HCT116 (cell line): ENCODE results near the gene SLC22A4. TPM values are rescaled to one million over a fixed set of nuclear protein-coding genes. Genes with fewer than 3 reads are reported as not detected.

Experiments
- ATAC-seq: fragments of 200-7000 bp; cut with Tn5 transposase; 2 replicates; pipeline ENCODE4 v1.9.1; 2020; ENCODE audit warnings: mild to moderate bottlenecking, moderate library complexity
- BruUV-seq: library from RNA; stranded (reverse); fragments of 400-500 nt; replicated peaks from 2 replicates; lab custom pipeline; 2021; lab: Mats Ljungman, UMichigan
- CTCF ChIA-PET: fragments of 300-600 bp; sonication (Branson Sonifier 250); formaldehyde crosslinking; loops from one replicate; lab custom pipeline; 2021; ENCODE audit warnings: antibody characterized with exemption; lab: Charles Lee
- POLR2A ChIA-PET: fragments of 300-600, 350-600 bp; sonication (Branson Sonifier 250); formaldehyde crosslinking; loops from one replicate; lab custom pipeline; 2021; ENCODE audit warnings: antibody characterized with exemption; lab: Charles Lee
- RAD21 ChIA-PET, 2 experiments: fragments of 300-600 bp; sonication (Branson Sonifier 250); formaldehyde crosslinking; loops; one replicate each; lab custom pipeline; 2023; ENCODE audit warnings: low total read pairs in 2 of 2; ENCODE audit not compliant: uncharacterized antibody in 2 of 2, unreplicated experiment in 2 of 2, low non-redundant PET in 1 of 2; lab: Charles Lee
- DNase-seq: peaks from one replicate; pipeline ENCODE4 v3.0.0-alpha.2; 2010; ENCODE audit warnings: low read depth, low spot score
- H2AFZ ChIP-seq: fragments of 200-600 bp; shearing (Covaris generic), sonication (generic); 2 replicates; pipeline ENCODE4 v1.6.1; 2017; ENCODE audit warnings: low read depth, mixed run types, mixed read lengths, antibody characterized with exemption, low read length; ENCODE audit not compliant: poor library complexity, severe bottlenecking
- H3K27ac ChIP-seq: 2 replicates; pipeline ENCODE4 v1.5.1; 2012; ENCODE audit warnings: low read depth, low read length
- H3K27me3 ChIP-seq: fragments of 200-600 bp; sonication (generic); 2 replicates; pipeline ENCODE4 v1.6.1; 2016; ENCODE audit warnings: mixed run types, low read length, mixed read lengths; ENCODE audit not compliant: insufficient read depth
- H3K36me3 ChIP-seq, 2 experiments: fragments of 200-500 bp in 1 of 2; fragments of 200-600 bp in 1 of 2; sonication (Bioruptor generic) in 1 of 2; sonication (generic) in 1 of 2; 2 replicates each; pipeline versions ENCODE4 v1.5.1 to v1.6.1; 2014 to 2016; ENCODE audit warnings: low read length in 2 of 2, inconsistent platforms in 1 of 2, mixed read lengths in 1 of 2, mixed run types in 1 of 2; ENCODE audit not compliant: insufficient read depth in 2 of 2, control insufficient read depth in 1 of 2
- H3K4me1 ChIP-seq, 2 experiments: fragments of 200-600 bp in 1 of 2; sonication (generic) in 1 of 2; 2 replicates each; pipeline versions ENCODE4 v1.5.1 to v1.6.1; 2012 to 2017; ENCODE audit warnings: low read length in 2 of 2, inconsistent platforms in 1 of 2, mild to moderate bottlenecking in 1 of 2, mixed read lengths in 1 of 2, mixed run types in 1 of 2, moderate library complexity in 1 of 2; ENCODE audit not compliant: insufficient read depth in 2 of 2, control insufficient read depth in 1 of 2
- H3K4me2 ChIP-seq: fragments of 200-600 bp; sonication (generic); 2 replicates; pipeline ENCODE4 v1.6.1; 2017; ENCODE audit warnings: mixed run types, low read length, mixed read lengths
- H3K4me3 ChIP-seq, 2 experiments: fragments of 200-600 bp in 1 of 2; sonication (generic) in 1 of 2; replicated peaks in 1 of 2; 2 replicates each; pipeline ENCODE4 v1.5.1; 2011 to 2016; ENCODE audit warnings: low read length in 2 of 2, control low read depth in 1 of 2, low read depth in 1 of 2, mild to moderate bottlenecking in 1 of 2, mixed read lengths in 1 of 2, mixed run types in 1 of 2
- H3K79me2 ChIP-seq: fragments of 200-600 bp; sonication (generic); 2 replicates; pipeline ENCODE4 v1.6.1; 2017; ENCODE audit warnings: mild to moderate bottlenecking, mixed run types, low read length, moderate library complexity, mixed read lengths; ENCODE audit not compliant: insufficient read depth
- H3K9ac ChIP-seq: fragments of 200-600 bp; sonication (generic); 2 replicates; pipeline ENCODE4 v1.6.1; 2016; ENCODE audit warnings: low read length, mixed read lengths
- H3K9me2 ChIP-seq: fragments of 200-600 bp; sonication (generic), shearing (Covaris generic); 2 replicates; pipeline ENCODE4 v1.6.1; 2017; ENCODE audit warnings: mixed run types, mild to moderate bottlenecking, moderate library complexity; ENCODE audit not compliant: insufficient read depth
- H3K9me3 ChIP-seq, 2 experiments: fragments of 200-500 bp in 1 of 2; fragments of 200-600 bp in 1 of 2; sonication (Bioruptor generic) in 1 of 2; sonication (generic) in 1 of 2; 2 replicates each; pipeline ENCODE4 v1.6.1; 2014 to 2017; ENCODE audit warnings: low read length in 2 of 2, mixed read lengths in 2 of 2, inconsistent platforms in 1 of 2, low read depth in 1 of 2, mild to moderate bottlenecking in 1 of 2, mixed run types in 1 of 2, moderate library complexity in 1 of 2; ENCODE audit not compliant: control insufficient read depth in 1 of 2, insufficient read depth in 1 of 2
- H4K20me1 ChIP-seq: fragments of 200-600 bp; sonication (generic), shearing (Covaris generic); 2 replicates; pipeline ENCODE4 v1.6.1; 2017; ENCODE audit warnings: mixed run types, mild to moderate bottlenecking, moderate library complexity; ENCODE audit not compliant: insufficient read depth
- EGR1 ChIP-seq: IDR thresholded peaks from 2 replicates; pipeline ENCODE4 v1.6.1; 2012; ENCODE audit warnings: low read depth
- EZH2phosphoT487 ChIP-seq: fragments of 200-600 bp; IDR thresholded peaks from 2 replicates; pipeline ENCODE4 v1.6.1; 2018; ENCODE audit warnings: antibody characterized with exemption, borderline replicate concordance
- SIN3A ChIP-seq: IDR thresholded peaks from 2 replicates; pipeline ENCODE4 v1.6.1; 2012; ENCODE audit warnings: low read depth
- SP1 ChIP-seq: IDR thresholded peaks from 2 replicates; pipeline ENCODE4 v1.6.1; 2012; ENCODE audit warnings: low read depth
- intact Hi-C: fragments of 100-400 bp; cut with micrococcal nuclease; formaldehyde crosslinking; loops from 2 replicates; pipeline ENCODE4 v1.10.0; 2022
- total RNA-seq: library from RNA; stranded (reverse); gene quantifications from one replicate; pipeline ENCODE4 v1.2.1, GENCODE V29; 2021; ENCODE audit not compliant: unreplicated experiment
- TF ChIP-seq, protein P1 (sequence below): IDR thresholded peaks from 2 replicates; pipeline ENCODE4 v1.6.1; 2011; ENCODE audit warnings: mild to moderate bottlenecking, low read length, moderate library complexity; ENCODE audit not compliant: insufficient replicate concordance; ENCODE audit errors: extremely low read depth
- TF ChIP-seq, protein P2 (sequence below), 3 experiments: fragments of 200-600 bp in 1 of 3; sonication (generic) in 1 of 3; IDR thresholded peaks in 2 of 3; conservative IDR thresholded peaks in 1 of 3; 2 replicates each; pipeline ENCODE4 v1.5.1; 2012 to 2017; ENCODE audit warnings: low read depth in 2 of 3, low read length in 2 of 3, antibody characterized with exemption in 1 of 3, borderline replicate concordance in 1 of 3, control low read depth in 1 of 3, mild to moderate bottlenecking in 1 of 3, mixed read lengths in 1 of 3, mixed run types in 1 of 3, moderate library complexity in 1 of 3; ENCODE audit not compliant: insufficient read depth in 1 of 3

The SLC22A4 gene
- total RNA-seq, 1 experiment from 2014 or later, result 0.59 TPM

DNA sequence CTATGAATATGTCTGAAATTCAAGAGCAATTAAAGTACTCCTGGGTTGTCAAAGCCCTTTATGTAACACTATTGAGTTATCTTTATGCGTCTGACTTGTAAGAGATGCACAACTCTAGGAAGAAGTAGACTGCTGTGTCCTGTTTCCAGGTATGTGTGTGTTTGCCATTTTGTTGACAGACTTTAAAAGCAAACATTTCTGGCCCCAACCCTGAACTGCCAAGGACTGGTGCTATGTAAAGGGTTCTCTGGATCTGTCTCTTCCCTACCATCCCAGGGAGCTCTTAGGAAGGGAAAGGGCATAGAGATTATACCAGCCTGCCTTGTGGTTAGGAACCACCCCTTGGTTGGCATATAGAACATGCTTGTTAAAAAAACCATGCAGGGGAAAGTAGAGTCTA lies 87.4 kb downstream of the SLC22A4 start:
- peaks cover 3 to 13% of the 10 kb centered on the region in 2 experiments; a peak in 3 of 4 replicates for H3K4me1 ChIP-seq
- RAD21 ChIA-PET, result no interaction called here
- CTCF ChIA-PET, result no interaction called here
- no peaks in the 10 kb centered on the region; a peak in 1 of 4 replicates for H3K36me3 ChIP-seq
- no peak for DNase-seq
- TF ChIP-seq SP1 (no peak), EGR1 (no peak), EZH2phosphoT487 (no peak), SIN3A (no peak)
- TF ChIP-seq, protein P1, sequence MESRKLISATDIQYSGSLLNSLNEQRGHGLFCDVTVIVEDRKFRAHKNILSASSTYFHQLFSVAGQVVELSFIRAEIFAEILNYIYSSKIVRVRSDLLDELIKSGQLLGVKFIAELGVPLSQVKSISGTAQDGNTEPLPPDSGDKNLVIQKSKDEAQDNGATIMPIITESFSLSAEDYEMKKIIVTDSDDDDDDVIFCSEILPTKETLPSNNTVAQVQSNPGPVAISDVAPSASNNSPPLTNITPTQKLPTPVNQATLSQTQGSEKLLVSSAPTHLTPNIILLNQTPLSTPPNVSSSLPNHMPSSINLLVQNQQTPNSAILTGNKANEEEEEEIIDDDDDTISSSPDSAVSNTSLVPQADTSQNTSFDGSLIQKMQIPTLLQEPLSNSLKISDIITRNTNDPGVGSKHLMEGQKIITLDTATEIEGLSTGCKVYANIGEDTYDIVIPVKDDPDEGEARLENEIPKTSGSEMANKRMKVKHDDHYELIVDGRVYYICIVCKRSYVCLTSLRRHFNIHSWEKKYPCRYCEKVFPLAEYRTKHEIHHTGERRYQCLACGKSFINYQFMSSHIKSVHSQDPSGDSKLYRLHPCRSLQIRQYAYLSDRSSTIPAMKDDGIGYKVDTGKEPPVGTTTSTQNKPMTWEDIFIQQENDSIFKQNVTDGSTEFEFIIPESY, result no peak
- TF ChIP-seq, protein P2, sequence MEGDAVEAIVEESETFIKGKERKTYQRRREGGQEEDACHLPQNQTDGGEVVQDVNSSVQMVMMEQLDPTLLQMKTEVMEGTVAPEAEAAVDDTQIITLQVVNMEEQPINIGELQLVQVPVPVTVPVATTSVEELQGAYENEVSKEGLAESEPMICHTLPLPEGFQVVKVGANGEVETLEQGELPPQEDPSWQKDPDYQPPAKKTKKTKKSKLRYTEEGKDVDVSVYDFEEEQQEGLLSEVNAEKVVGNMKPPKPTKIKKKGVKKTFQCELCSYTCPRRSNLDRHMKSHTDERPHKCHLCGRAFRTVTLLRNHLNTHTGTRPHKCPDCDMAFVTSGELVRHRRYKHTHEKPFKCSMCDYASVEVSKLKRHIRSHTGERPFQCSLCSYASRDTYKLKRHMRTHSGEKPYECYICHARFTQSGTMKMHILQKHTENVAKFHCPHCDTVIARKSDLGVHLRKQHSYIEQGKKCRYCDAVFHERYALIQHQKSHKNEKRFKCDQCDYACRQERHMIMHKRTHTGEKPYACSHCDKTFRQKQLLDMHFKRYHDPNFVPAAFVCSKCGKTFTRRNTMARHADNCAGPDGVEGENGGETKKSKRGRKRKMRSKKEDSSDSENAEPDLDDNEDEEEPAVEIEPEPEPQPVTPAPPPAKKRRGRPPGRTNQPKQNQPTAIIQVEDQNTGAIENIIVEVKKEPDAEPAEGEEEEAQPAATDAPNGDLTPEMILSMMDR (IDR thresholded peaks at IDR 0.05 in 2 of 3, conservative IDR thresholded peaks at IDR 0.05 in 1 of 3; ENCODE audit: borderline replicate concordance in 1 of 3, insufficient read depth in 1 of 3, low read depth in 2 of 3, low read length in 2 of 3), result no peak
- H3K4me2 ChIP-seq, result no peak overlapping the region
- intact Hi-C loops, result loop anchor here (10.0 kb wide), 1 partner anchor 863 kb away; no protein-coding TSS in a partner anchor
- H3K9me2 ChIP-seq, result no peaks in the 10 kb centered on the region
- no peak overlapping the region for H3K9ac ChIP-seq
- no peaks in the 10 kb centered on the region for H4K20me1 ChIP-seq
- no peaks in the 10 kb centered on the region for H3K79me2 ChIP-seq
- no peaks in the 10 kb centered on the region for H3K9me3 ChIP-seq
- POLR2A ChIA-PET, result no interaction called here
- no peak for ATAC-seq
- H3K4me3 ChIP-seq, result no peak overlapping the region
- H3K27me3 ChIP-seq, result no peaks in the 10 kb centered on the region
- no peak overlapping the region for H3K27ac ChIP-seq
- H2AFZ ChIP-seq, result no peak overlapping the region
- no TSS peak for BruUV-seq
